HG03439 (cell line): Measurements from ENCODE around the gene CBARP.
A peak's percentile ranks its signal among the peaks of the same experiment; 100 is the strongest.

ENCODE experiments used
- ATAC-seq: cut with Tn5 transposase; IDR thresholded peaks from one replicate; pipeline ENCODE4 v1.9.1; 2021; ENCODE audit warnings: mild to moderate bottlenecking, moderate library complexity; ENCODE audit not compliant: unreplicated experiment

CBARP gene

GRCh38 chr19:1275976-1276627 is 38.3 kb upstream of the CBARP start:
- ATAC-seq: peak; percentile 1

- peak; percentile 65 for ATAC-seq
Measured at GRCh38 chr19:1275260-1275975, 37.6 kb upstream of the CBARP start, which contains the start of gene FAM174C. TSS of gene FAM174C (plus strand) at chr19:1275530. CDS start at chr19:1275550, 20 bp downstream.

- ATAC-seq: no peak
Measured at GRCh38 chr19:1274852-1275259, 37.1 kb upstream of the CBARP start.

- no peak for ATAC-seq
Measured at GRCh38 chr19:1274081-1274851, 36.5 kb upstream of the CBARP start.

GRCh38 chr19:1273263-1274041 is 35.6 kb upstream of the CBARP start:
- no peak for ATAC-seq

GRCh38 chr19:1272423-1273262 is 34.8 kb upstream of the CBARP start:
- ATAC-seq: no peak

GRCh38 chr19:1271528-1272422 is 34.0 kb upstream of the CBARP start:
- ATAC-seq: no peak

GRCh38 chr19:1270854-1271527 is 33.2 kb upstream of the CBARP start:
- no peak for ATAC-seq

GRCh38 chr19:1270213-1270853 is 32.5 kb upstream of the CBARP start:
- ATAC-seq: no peak

- peak; percentile 27 for ATAC-seq
Measured at GRCh38 chr19:1269478-1270212, 31.8 kb upstream of the CBARP start.

- ATAC-seq: peak; percentile 51
Measured at GRCh38 chr19:1269065-1269477, 31.3 kb upstream of the CBARP start, which contains the start of gene CIRBP. TSS of gene CIRBP (plus strand) at chr19:1269332. CDS start at chr19:1270934, 1,602 bp downstream.

GRCh38 chr19:1268226-1269064 is 30.6 kb upstream of the CBARP start:
- no peak for ATAC-seq

GRCh38 chr19:1267477-1268225 is 29.8 kb upstream of the CBARP start:
- ATAC-seq: no peak

GRCh38 chr19:1266916-1267476 is 29.2 kb upstream of the CBARP start:
- ATAC-seq: peak; percentile 9
